Upper lobe of left lung (tissue), 4 donors: ENCODE results near the gene ZDHHC14.

ENCODE experiments used
- POLR2A ChIP-seq, 4 donors: fragments of 450-650 bp; IDR thresholded peaks; one replicate each; pipeline ENCODE4 v1.5.1; 2016 to 2017; ENCODE audit warnings: antibody characterized with exemption in 4 of 4, mild to moderate bottlenecking in 2 of 4
- POLR2AphosphoS5 ChIP-seq, 2 donors: sonication (generic); formaldehyde crosslinking; IDR thresholded peaks; one replicate each; pipeline ENCODE4 v1.5.1; 2017; ENCODE audit warnings: antibody characterized with exemption in 2 of 2

- no peak for TF ChIP-seq POLR2A (IDR thresholded peaks at IDR 0.05)
- TF ChIP-seq POLR2AphosphoS5 (IDR thresholded peaks at IDR 0.05), result no peak
Observed at GRCh38 chr6:157668009-157668401, 287.0 kb downstream of the ZDHHC14 start.
